Right lobe of liver (tissue), 6 donors: Measurements from ENCODE around the gene RNPC3. TPM values are rescaled to one million over a fixed set of nuclear protein-coding genes. Genes with fewer than 3 reads are reported as not detected.

Source experiments
- ATAC-seq, 4 donors: fragments of 200-7000 bp; cut with Tn5 transposase; one replicate each; pipeline ENCODE4 v1.9.1; 2020; ENCODE audit warnings: mild to moderate bottlenecking in 4 of 4, moderate library complexity in 4 of 4
- DNase-seq, 3 donors: peaks; one replicate each; pipeline ENCODE4 v3.0.0-alpha.2; 2020
- H3K27ac ChIP-seq, 3 donors: fragments of 200-600 bp; one replicate each; pipeline ENCODE4 v1.8.0; 2022
- H3K27me3 ChIP-seq, 2 donors: fragments of 200-600 bp; one replicate each; pipeline ENCODE4 v1.8.0; 2022
- H3K36me3 ChIP-seq, 4 donors: fragments of 200-600 bp; sonication (generic) in 1 of 4; one replicate each; pipeline versions ENCODE4 v1.5.1 to v1.8.0; 2017 to 2022; ENCODE audit warnings: control low read depth in 1 of 4
- H3K4me1 ChIP-seq, 4 donors: fragments of 200-600 bp; sonication (generic) in 1 of 4; one replicate each; pipeline versions ENCODE4 v1.5.1 to v1.8.0; 2017 to 2022; ENCODE audit warnings: control low read depth in 1 of 4
- H3K4me3 ChIP-seq, 3 donors: fragments of 200-600 bp; one replicate each; pipeline ENCODE4 v1.8.0; 2022
- H3K9me3 ChIP-seq, 4 donors: fragments of 200-600 bp; sonication (generic) in 1 of 4; one replicate each; pipeline versions ENCODE4 v1.5.1 to v1.8.0; 2017 to 2022; ENCODE audit warnings: control low read depth in 1 of 4
- CTCF ChIP-seq, 4 donors: fragments of 200-600 bp in 3 of 4; fragments of 450-650 bp in 1 of 4; IDR thresholded peaks; one replicate each; pipeline versions ENCODE4 v1.5.1 to v1.8.0; 2016 to 2022; ENCODE audit warnings: antibody characterized with exemption in 4 of 4, mild to moderate bottlenecking in 2 of 4
- POLR2A ChIP-seq: fragments of 450-650 bp; IDR thresholded peaks from one replicate; pipeline ENCODE4 v1.6.1; 2017; ENCODE audit warnings: antibody characterized with exemption, mild to moderate bottlenecking
- WGBS: methylation state at CpG from one replicate; pipeline ENCODE4 v1.1.6; 2018; ENCODE audit warnings: low coverage, low lambda C conversion rate; ENCODE audit not compliant: insufficient coverage; ENCODE audit errors: missing lambda C conversion rate; 5-methylcytosine and 5-hydroxymethylcytosine counted together
- intact Hi-C, 2 donors: fragments of 100-400 bp; cut with DNase I; formaldehyde crosslinking; loops; one replicate each; pipeline versions ENCODE4 v1.11.2 to v1.14.1; 2022
- total RNA-seq, 6 experiments: library from RNA; depleted of rRNA in 2 of 6; stranded (reverse); fragments of >200 nt in 2 of 6; fragmentation: NEBNext Ultra II Directional in 3 of 6; extraction: Animal tissue kit (Norgen Biotek cat#: 25700) in 3 of 6; gene quantifications; one replicate each; pipeline versions ENCODE4 v1.1.0 to v1.2.4, GENCODE V29; 2016 to 2023
- donor health status: DM: no; HTN: yes; CAD: no.
- donor health status: DM: no; HTN: no; CAD: no.
- donor health status: DM: no; HTN: no; CAD: no.
- donor health status: DM: no; HTN: yes; CAD: no.
- donor health status: DM: no; HTN: yes; CAD: no.

The RNPC3 gene
- total RNA-seq, 6 experiments from 2014 or later = 9.1 to 19.3 (median 12.2) TPM

GRCh38 chr1:103514920-103515503, 10.5 kb upstream of the RNPC3 start:
- Histone ChIP-seq H3K9me3 (no peaks in the 10 kb centered on the region), H3K36me3 (no peaks in the 10 kb centered on the region), H3K4me1 (no peaks in the 10 kb centered on the region), H3K27me3 (no peaks in the 10 kb centered on the region), H3K27ac (no peak overlapping the region), H3K4me3 (no peak overlapping the region)
- DNase-seq (no peak), ATAC-seq (peak; percentile 83 to 92 (median 88))
- 16% methylated on average over 1 of the region's 1 CpG for WGBS
- intact Hi-C loops = no loop called here
- TF ChIP-seq CTCF (IDR thresholded peaks at IDR 0.05) = peak; percentile 65 to 69 (median 68)
- TF ChIP-seq POLR2A = no peak

GRCh38 chr1:103516283-103516682, 9.2 kb upstream of the RNPC3 start:
- intact Hi-C loops = no loop called here
- 90% methylated on average over 2 of the region's 2 CpGs for WGBS

GRCh38 chr1:103516693-103517092, 8.8 kb upstream of the RNPC3 start:
- no peak overlapping the region for H3K27ac ChIP-seq

More at GRCh38 chr1:103516283-103516682, 9.2 kb upstream of the RNPC3 start:
- ATAC-seq = no peak
- TF ChIP-seq POLR2A (no peak), CTCF (IDR thresholded peaks at IDR 0.05) (no peak)
- no peak for DNase-seq
- Histone ChIP-seq H3K9me3 (no peaks in the 10 kb centered on the region), H3K27ac (no peak overlapping the region), H3K4me1 (no peaks in the 10 kb centered on the region), H3K4me3 (no peak overlapping the region), H3K36me3 (no peaks in the 10 kb centered on the region), H3K27me3 (no peaks in the 10 kb centered on the region)

GRCh38 chr1:103517380-103518047, 8.0 kb upstream of the RNPC3 start:
- intact Hi-C loops = no loop called here
- no peaks in the 10 kb centered on the region for H3K4me1 ChIP-seq
- TF ChIP-seq POLR2A (no peak), CTCF (IDR thresholded peaks at IDR 0.05) (no peak)
- no peak overlapping the region for H3K4me3 ChIP-seq
- WGBS = 63% methylated on average over 2 of the region's 2 CpGs
- no peak for DNase-seq
- ATAC-seq = no peak
- no peaks in the 10 kb centered on the region for H3K27me3 ChIP-seq
- H3K36me3 ChIP-seq = no peaks in the 10 kb centered on the region
- no peak overlapping the region for H3K27ac ChIP-seq
- H3K9me3 ChIP-seq = no peaks in the 10 kb centered on the region

More at GRCh38 chr1:103516693-103517092, 8.8 kb upstream of the RNPC3 start:
- Histone ChIP-seq H3K9me3 (no peaks in the 10 kb centered on the region), H3K27me3 (no peaks in the 10 kb centered on the region), H3K36me3 (no peaks in the 10 kb centered on the region), H3K4me1 (no peaks in the 10 kb centered on the region), H3K4me3 (no peak overlapping the region)
- TF ChIP-seq POLR2A (no peak), CTCF (IDR thresholded peaks at IDR 0.05) (no peak)
- DNase-seq (no peak), ATAC-seq (no peak)
- intact Hi-C loops = no loop called here
